OCI-LY1 (cell line): Measurements from ENCODE around the gene DCHS1.

Source experiments
- CTCF ChIP-seq: fragments of 200-600 bp; sonication (generic), shearing (Covaris generic); IDR thresholded peaks from 2 replicates; pipeline ENCODE4 v1.5.1; 2017; ENCODE audit warnings: mild to moderate bottlenecking, antibody characterized with exemption, low read length, moderate library complexity, mixed read lengths
- EZH2 ChIP-seq: fragments of 200-600 bp; sonication (generic), shearing (Covaris generic); IDR thresholded peaks from 2 replicates; pipeline ENCODE4 v1.8.0; 2017; ENCODE audit warnings: borderline replicate concordance, mixed run types, mild to moderate bottlenecking, antibody characterized with exemption, low read length, moderate library complexity, mixed read lengths

GRCh38 chr11:6583584-6583983, 72.0 kb downstream of the DCHS1 start:
- TF ChIP-seq EZH2 (no peak), CTCF (no peak)
